HepG2 (cell line): Measurements from ENCODE around the gene ENPP7. TPM values are rescaled to one million over a fixed set of nuclear protein-coding genes. Genes with fewer than 3 reads are reported as not detected.

Source experiments
- ATF7 ChIP-seq, 2 experiments: fragments of 450-650 bp in 1 of 2; sonication (generic) in 1 of 2; formaldehyde crosslinking in 1 of 2; IDR thresholded peaks; 2 replicates each; pipeline versions ENCODE4 v1.4.0 to v1.6.1; 2016 to 2020; ENCODE audit warnings: antibody characterized with exemption in 1 of 2, mild to moderate bottlenecking in 1 of 2, missing genetic modification reagents in 1 of 2
- CBX5 ChIP-seq: sonication (generic); formaldehyde crosslinking; IDR thresholded peaks from 2 replicates; pipeline ENCODE4 v1.4.0; 2020; ENCODE audit warnings: missing genetic modification reagents, borderline replicate concordance
- EHMT2 ChIP-seq: fragments of 200-600 bp; sonication (generic); IDR thresholded peaks from 2 replicates; pipeline ENCODE4 v1.7.0; 2017; ENCODE audit warnings: antibody characterized with exemption, low read depth, low read length, borderline replicate concordance
- ETV5 ChIP-seq: IDR thresholded peaks from 2 replicates; pipeline ENCODE4 v1.6.1; 2018; ENCODE audit warnings: missing biosample characterization, missing genetic modification reagents, inconsistent platforms, borderline replicate concordance
- FOSL2 ChIP-seq: sonication (generic); formaldehyde crosslinking; IDR thresholded peaks from 2 replicates; pipeline ENCODE4 v1.4.0; 2020; ENCODE audit warnings: missing genetic modification reagents
- HIC2 ChIP-seq: sonication (generic); formaldehyde crosslinking; IDR thresholded peaks from 2 replicates; pipeline ENCODE4 v1.9.0; 2022; ENCODE audit warnings: low read depth, missing genetic modification reagents
- HNF4A ChIP-seq: sonication (generic); formaldehyde crosslinking; IDR thresholded peaks from 2 replicates; pipeline ENCODE4 v1.4.0; 2020; ENCODE audit warnings: missing genetic modification reagents
- MZF1 ChIP-seq: sonication (generic); formaldehyde crosslinking; IDR thresholded peaks from 2 replicates; pipeline ENCODE4 v1.8.1; 2023; ENCODE audit warnings: mild to moderate bottlenecking, missing genetic modification reagents, borderline replicate concordance
- NBN ChIP-seq: fragments of 450-650 bp; conservative IDR thresholded peaks from 2 replicates; pipeline ENCODE4 v1.6.1; 2017
- NFKBIZ ChIP-seq: IDR thresholded peaks from 2 replicates; pipeline ENCODE4 v1.6.1; 2018; ENCODE audit warnings: missing genetic modification reagents, missing compliant biosample characterization
- PAF1 ChIP-seq: IDR thresholded peaks from 2 replicates; pipeline ENCODE4 v1.6.1; 2016; ENCODE audit warnings: missing genetic modification reagents, missing compliant biosample characterization
- RFX3 ChIP-seq: IDR thresholded peaks from 2 replicates; pipeline ENCODE4 v1.6.1; 2016; ENCODE audit warnings: missing biosample characterization, missing genetic modification reagents
- RFXAP ChIP-seq: sonication (generic); formaldehyde crosslinking; IDR thresholded peaks from 2 replicates; pipeline ENCODE4 v1.4.0; 2020; ENCODE audit warnings: missing genetic modification reagents, borderline replicate concordance
- SNAI1 ChIP-seq: sonication (generic); formaldehyde crosslinking; IDR thresholded peaks from 2 replicates; pipeline ENCODE4 v1.5.0; 2020; ENCODE audit warnings: mild to moderate bottlenecking, missing genetic modification reagents, borderline replicate concordance
- SP2 ChIP-seq: sonication (generic); formaldehyde crosslinking; IDR thresholded peaks from 2 replicates; pipeline ENCODE4 v1.5.1; 2020; ENCODE audit warnings: mild to moderate bottlenecking, missing genetic modification reagents
- ZBTB46 ChIP-seq: sonication (generic); formaldehyde crosslinking; IDR thresholded peaks from 2 replicates; pipeline ENCODE4 v1.4.0; 2020; ENCODE audit warnings: mild to moderate bottlenecking, missing genetic modification reagents, borderline replicate concordance
- ZC3H4 ChIP-seq: sonication (generic); formaldehyde crosslinking; IDR thresholded peaks from 2 replicates; pipeline ENCODE4 v1.4.0; 2020; ENCODE audit warnings: missing genetic modification reagents, borderline replicate concordance
- ZFP41 ChIP-seq: sonication (generic); formaldehyde crosslinking; IDR thresholded peaks from 2 replicates; pipeline ENCODE4 v1.4.0; 2020; ENCODE audit warnings: mild to moderate bottlenecking, missing genetic modification reagents, borderline replicate concordance
- ZNF33A ChIP-seq: sonication (generic); formaldehyde crosslinking; IDR thresholded peaks from 2 replicates; pipeline ENCODE4 v1.5.1; 2020; ENCODE audit warnings: missing genetic modification reagents, mild to moderate bottlenecking, moderate library complexity, borderline replicate concordance
- ZNF362 ChIP-seq: sonication (generic); formaldehyde crosslinking; IDR thresholded peaks from 2 replicates; pipeline ENCODE4 v1.4.0; 2020; ENCODE audit warnings: missing genetic modification reagents, mild to moderate bottlenecking, borderline replicate concordance
- ZNF558 ChIP-seq: sonication (generic); formaldehyde crosslinking; IDR thresholded peaks from 2 replicates; pipeline ENCODE4 v1.9.0; 2022; ENCODE audit warnings: mild to moderate bottlenecking, missing genetic modification reagents, borderline replicate concordance
- ZNF691 ChIP-seq: sonication (generic); formaldehyde crosslinking; IDR thresholded peaks from 2 replicates; pipeline ENCODE4 v1.4.0; 2020; ENCODE audit warnings: missing genetic modification reagents, low read depth, mild to moderate bottlenecking, borderline replicate concordance
- ZNF772 ChIP-seq: sonication (generic); formaldehyde crosslinking; IDR thresholded peaks from 2 replicates; pipeline ENCODE4 v1.5.0; 2020; ENCODE audit warnings: mild to moderate bottlenecking, missing genetic modification reagents
- ZSCAN12 ChIP-seq: sonication (generic); formaldehyde crosslinking; IDR thresholded peaks from 2 replicates; pipeline ENCODE4 v1.9.0; 2021; ENCODE audit warnings: mild to moderate bottlenecking, missing genetic modification reagents
- polyA plus RNA-seq, 8 experiments: library from polyadenylated mRNA; depleted of rRNA in 3 of 8; stranded (reverse) in 7 of 8; unstranded in 1 of 8; fragments of >200 nt; fragmentation: Illumina TruSeq in 4 of 8; extraction: Trizol in 4 of 8; gene quantifications; 2 replicates each; pipeline versions ENCODE4 v1.2.1 to v1.2.3, GENCODE V29; 2011 to 2016; ENCODE audit warnings: low read depth in 4 of 8, missing spikeins in 1 of 8, mixed read lengths in 1 of 8; ENCODE audit not compliant: insufficient read depth in 1 of 8
- total RNA-seq, 5 experiments: library from RNA; depleted of rRNA; stranded (reverse); fragments of >200 nt; fragmentation: Illumina TruSeq; extraction: Trizol; gene quantifications; 2 replicates each; pipeline ENCODE4 v1.2.3, GENCODE V29; 2016; ENCODE audit warnings: low read depth in 1 of 5

ENPP7 gene
- total and polyA plus RNA-seq, 2 of the 13 experiments (the other 11 are each of a cell fraction or from before 2014, with no cell fraction given): 1.1 to 2.2 TPM

- TF ChIP-seq ZNF772 (CRISPR knock-in tag): 0 out of 2 replicates have a peak, but pooled peaks have one; percentile 53
- TF ChIP-seq RFX3 (CRISPR knock-in tag): no peak
- no peak for TF ChIP-seq ZBTB46
- no peak for TF ChIP-seq ZC3H4 (CRISPR knock-in tag)
- TF ChIP-seq ATF7 (IDR thresholded peaks at IDR 0.05): no peak
- TF ChIP-seq ATF7 (CRISPR knock-in tag; IDR thresholded peaks at IDR 0.05): peak; percentile 68; the same call in 1 of the 2 replicates
- peak; percentile 84; the same call in 1 of the 2 replicates for TF ChIP-seq HIC2 (CRISPR knock-in tag)
- TF ChIP-seq ZNF558 (CRISPR knock-in tag): no peak
- TF ChIP-seq NBN: no peak
- TF ChIP-seq RFXAP (CRISPR knock-in tag): no peak
- 0 out of 2 replicates have a peak, but pooled peaks have one; percentile 19 for TF ChIP-seq MZF1 (CRISPR knock-in tag)
- no peak; the same call in 1 of the 2 replicates for TF ChIP-seq FOSL2 (CRISPR knock-in tag)
- no peak for TF ChIP-seq CBX5 (CRISPR knock-in tag)
- TF ChIP-seq SNAI1 (CRISPR knock-in tag): no peak
- no peak for TF ChIP-seq ZNF362 (CRISPR knock-in tag)
- TF ChIP-seq EHMT2: no peak
- TF ChIP-seq NFKBIZ (CRISPR knock-in tag): 0 out of 2 replicates have a peak, but pooled peaks have one; percentile 19
- TF ChIP-seq ZNF691: peak; percentile 74; the same call in 1 of the 2 replicates
- no peak for TF ChIP-seq SP2 (CRISPR knock-in tag)
- TF ChIP-seq ZFP41: no peak
- no peak for TF ChIP-seq ZSCAN12 (CRISPR knock-in tag)
- TF ChIP-seq ZNF33A: no peak
- TF ChIP-seq ETV5: peak; percentile 33; the same call in 1 of the 2 replicates
- no peak for TF ChIP-seq PAF1 (CRISPR knock-in tag)
- TF ChIP-seq HNF4A (CRISPR knock-in tag): peak; percentile 90
Measured at GRCh38 chr17:79730769-79731483, at the start of gene ENPP7 (continued).
